Gastroesophageal sphincter (tissue), 4 donors: Measurements from ENCODE around the gene RIMS3. TPM values are rescaled to one million over a fixed set of nuclear protein-coding genes. Genes with fewer than 3 reads are reported as not detected.

Experiments used
- ATAC-seq: fragments of 150-250 bp; one replicate; pipeline ENCODE4 v1.9.1; 2016; ENCODE audit warnings: mild to moderate bottlenecking, moderate library complexity
- H3K27ac ChIP-seq, 4 donors: fragments of 200-600 bp; sonication (generic) in 3 of 4; 1 replicate in 3 of 4; 2 replicates in 1 of 4; pipeline ENCODE4 v1.5.1; 2016 to 2019
- H3K27me3 ChIP-seq: fragments of 200-600 bp; sonication (generic); one replicate; pipeline ENCODE4 v1.5.1; 2019
- H3K36me3 ChIP-seq, 2 donors: fragments of 200-600 bp; sonication (generic); one replicate each; pipeline ENCODE4 v1.5.1; 2019; ENCODE audit warnings: control low read depth in 1 of 2
- H3K4me1 ChIP-seq, 3 donors: fragments of 200-600 bp; sonication (generic); 1 replicate in 2 of 3; 2 replicates in 1 of 3; pipeline ENCODE4 v1.5.1; 2016 to 2019; ENCODE audit warnings: control low read depth in 2 of 3
- H3K4me3 ChIP-seq, 2 donors: fragments of 200-600 bp; sonication (generic); one replicate each; pipeline ENCODE4 v1.5.1; 2019; ENCODE audit warnings: mild to moderate bottlenecking in 1 of 2, moderate library complexity in 1 of 2
- H3K9me3 ChIP-seq, 3 donors: fragments of 200-600 bp; sonication (generic); one replicate each; pipeline ENCODE4 v1.5.1; 2017 to 2019; ENCODE audit warnings: control low read depth in 2 of 3
- CTCF ChIP-seq, 4 experiments: fragments of 200-600 bp in 2 of 4; fragments of 450-650 bp in 2 of 4; sonication (generic) in 1 of 4; IDR thresholded peaks; one replicate each; pipeline ENCODE4 v1.5.1; 2017 to 2019; ENCODE audit warnings: antibody characterized with exemption in 4 of 4, mild to moderate bottlenecking in 2 of 4, moderate library complexity in 2 of 4
- EP300 ChIP-seq: sonication (generic); formaldehyde crosslinking; IDR thresholded peaks from one replicate; pipeline ENCODE4 v1.6.1; 2017; ENCODE audit warnings: antibody characterized with exemption, mild to moderate bottlenecking
- POLR2A ChIP-seq, 2 donors: fragments of 450-650 bp; IDR thresholded peaks; one replicate each; pipeline ENCODE4 v1.6.1; 2017; ENCODE audit warnings: antibody characterized with exemption in 2 of 2, mild to moderate bottlenecking in 2 of 2, moderate library complexity in 1 of 2
- POLR2AphosphoS5 ChIP-seq: sonication (generic); formaldehyde crosslinking; IDR thresholded peaks from one replicate; pipeline ENCODE4 v1.6.1; 2017; ENCODE audit warnings: antibody characterized with exemption
- WGBS, 2 donors: methylation state at CpG; one replicate each; pipeline ENCODE4 v1.1.5; 2018; ENCODE audit warnings: low coverage in 1 of 2; 5-methylcytosine and 5-hydroxymethylcytosine counted together
- total RNA-seq, 4 donors: library from RNA; depleted of rRNA; stranded (reverse); fragments of >200 nt; gene quantifications; one replicate each; pipeline ENCODE4 v1.1.0, GENCODE V29; 2016

Gene RIMS3
- total RNA-seq, 4 donors from 2014 or later, result 4.4 to 23.6 (median 10.0) TPM

GRCh38 chr1:40649592-40649930, 15.9 kb downstream of the RIMS3 start:
- Histone ChIP-seq H3K4me1 (no peaks in the 10 kb centered on the region), H3K27ac (no peak overlapping the region), H3K9me3 (no peaks in the 10 kb centered on the region), H3K27me3 (peaks cover 12% of the 10 kb centered on the region), H3K36me3 (peaks cover 0 to 10% of the 10 kb centered on the region in 2 donors), H3K4me3 (no peak overlapping the region)
- ATAC-seq, result no peak
- 67 to 90% methylated on average over 1 to 3 of the region's 5 CpGs for WGBS, 2 donors
- TF ChIP-seq CTCF (IDR thresholded peaks at IDR 0.05) (no peak), POLR2A (IDR thresholded peaks at IDR 0.05) (no peak), EP300 (no peak), POLR2AphosphoS5 (no peak)

GRCh38 chr1:40648928-40649591, 16.4 kb downstream of the RIMS3 start:
- TF ChIP-seq EP300, result no peak
- TF ChIP-seq POLR2A (IDR thresholded peaks at IDR 0.05), result no peak
- TF ChIP-seq CTCF (IDR thresholded peaks at IDR 0.05), result no peak
- TF ChIP-seq POLR2AphosphoS5, result no peak
- peaks cover 7% of the 10 kb centered on the region for H3K27me3 ChIP-seq
- H3K9me3 ChIP-seq, result no peaks in the 10 kb centered on the region
- H3K36me3 ChIP-seq, result peaks cover 0 to 12% of the 10 kb centered on the region in 2 donors
- 54% methylated on average over 3 of the region's 15 CpGs; no CpG with 5 or more reads in 1 of the 2 donors for WGBS, 2 donors
- H3K4me3 ChIP-seq, result no peak overlapping the region
- no peak for ATAC-seq
- H3K4me1 ChIP-seq, result no peaks in the 10 kb centered on the region
- H3K27ac ChIP-seq, result no peak overlapping the region

GRCh38 chr1:40648200-40648599, 17.3 kb downstream of the RIMS3 start:
- WGBS, 2 donors, result 63% methylated on average over 3 of the region's 3 CpGs; no CpG with 5 or more reads in 1 of the 2 donors
- no peaks in the 10 kb centered on the region for H3K27me3 ChIP-seq
- H3K4me3 ChIP-seq, result no peak overlapping the region
- H3K36me3 ChIP-seq, result peaks cover 0 to 12% of the 10 kb centered on the region in 2 donors
- no peaks in the 10 kb centered on the region for H3K9me3 ChIP-seq
- H3K27ac ChIP-seq, result no peak overlapping the region
- H3K4me1 ChIP-seq, result no peaks in the 10 kb centered on the region
- TF ChIP-seq EP300, result no peak
- TF ChIP-seq CTCF (IDR thresholded peaks at IDR 0.05), result no peak
- TF ChIP-seq POLR2A (IDR thresholded peaks at IDR 0.05), result no peak
- TF ChIP-seq POLR2AphosphoS5, result no peak
- no peak for ATAC-seq

GRCh38 chr1:40646315-40646714, 19.2 kb downstream of the RIMS3 start:
- no peaks in the 10 kb centered on the region for H3K4me1 ChIP-seq
- WGBS, 2 donors, result 78% methylated on average over 5 of the region's 5 CpGs; no CpG with 5 or more reads in 1 of the 2 donors
- H3K9me3 ChIP-seq, result no peaks in the 10 kb centered on the region
- TF ChIP-seq EP300 (no peak), POLR2AphosphoS5 (no peak), POLR2A (IDR thresholded peaks at IDR 0.05) (no peak), CTCF (IDR thresholded peaks at IDR 0.05) (no peak)
- H3K27me3 ChIP-seq, result no peaks in the 10 kb centered on the region
- H3K36me3 ChIP-seq, result peaks cover 0 to 17% of the 10 kb centered on the region in 2 donors
- no peak overlapping the region for H3K4me3 ChIP-seq
- ATAC-seq, result no peak
- H3K27ac ChIP-seq, result no peak overlapping the region

- no peak overlapping the region for H3K27ac ChIP-seq
- WGBS, 2 donors, result 70% methylated on average over 2 of the region's 5 CpGs; no CpG with 5 or more reads in 1 of the 2 donors
- TF ChIP-seq POLR2A (IDR thresholded peaks at IDR 0.05) (no peak), POLR2AphosphoS5 (no peak), EP300 (no peak), CTCF (IDR thresholded peaks at IDR 0.05) (no peak)
- no peaks in the 10 kb centered on the region for H3K9me3 ChIP-seq
- peaks cover 0 to 22% of the 10 kb centered on the region in 2 donors for H3K36me3 ChIP-seq
- H3K27me3 ChIP-seq, result no peaks in the 10 kb centered on the region
- no peak overlapping the region for H3K4me3 ChIP-seq
- no peak for ATAC-seq
- H3K4me1 ChIP-seq, result no peaks in the 10 kb centered on the region
Observed at GRCh38 chr1:40645118-40645680, 20.3 kb downstream of the RIMS3 start.
